Stimulated activated CD4-positive, alpha-beta T cell treated with anti-CD3 and anti-CD28 coated beads, TNF-alpha, amount 100 ng/mL, for 4 hours (primary cell): ENCODE data around the gene COBLL1.

ENCODE experiments used
- DNase-seq, 3 experiments: peaks; one replicate each; pipeline ENCODE4 v3.0.0-alpha.2; 2020; ENCODE audit warnings: low read depth in 3 of 3

Gene COBLL1

GRCh38 chr2:164818149-164819136 is 23.2 kb downstream of the COBLL1 start:
- no peak for DNase-seq

DNA sequence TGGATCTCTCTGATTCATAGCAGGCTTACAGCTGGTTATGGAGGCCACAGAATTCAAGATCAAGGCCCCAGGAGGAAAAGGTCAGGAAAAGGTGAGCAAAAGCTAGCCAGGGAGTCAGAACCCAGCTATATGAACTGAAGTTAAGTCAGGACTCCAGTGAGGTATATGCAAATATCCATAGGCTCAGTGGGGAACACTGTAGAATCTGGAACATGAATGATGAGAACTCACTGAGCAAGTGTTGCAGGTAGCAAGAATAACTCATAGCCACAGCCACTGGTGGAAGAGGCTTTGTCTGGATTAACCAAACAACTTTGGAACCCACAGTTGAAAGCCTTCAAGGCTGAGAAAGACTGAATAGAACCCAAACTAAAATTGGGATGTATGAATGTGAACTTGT is 24.7 kb downstream of the COBLL1 start:
- no peak for DNase-seq

DNA sequence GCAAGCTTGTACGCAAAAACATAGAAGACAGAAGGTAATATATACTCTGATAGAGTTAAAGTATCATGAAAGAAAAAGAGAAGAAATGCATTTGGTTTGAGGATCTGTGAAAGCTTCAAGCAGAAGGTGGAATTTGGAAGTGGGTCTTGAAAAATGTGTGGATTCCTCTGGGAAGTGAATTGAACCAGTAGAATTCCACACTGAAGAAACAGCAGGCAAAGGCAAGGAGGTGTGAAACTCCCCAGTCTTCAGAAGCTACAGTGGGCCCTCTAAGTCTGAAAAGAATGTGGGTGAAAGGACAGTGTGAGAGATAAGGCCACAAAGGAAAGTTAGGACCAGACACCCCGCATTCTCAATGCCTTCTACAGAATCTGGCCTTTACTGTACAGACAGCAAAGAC is 25.6 kb downstream of the COBLL1 start:
- no peak for DNase-seq

GRCh38 chr2:164815071-164815793 is 26.4 kb downstream of the COBLL1 start:
- no peak for DNase-seq

GRCh38 chr2:164813535-164813934 is 28.1 kb downstream of the COBLL1 start:
- no peak for DNase-seq

- DNase-seq: no peak
These were observed 29.2 kb downstream of the COBLL1 start for GRCh38 chr2:164812378-164812777.

- no peak for DNase-seq
These were observed 29.8 kb downstream of the COBLL1 start for GRCh38 chr2:164811819-164812218.

- no peak for DNase-seq
These were observed 30.8 kb downstream of the COBLL1 start for GRCh38 chr2:164810843-164811242.

DNA sequence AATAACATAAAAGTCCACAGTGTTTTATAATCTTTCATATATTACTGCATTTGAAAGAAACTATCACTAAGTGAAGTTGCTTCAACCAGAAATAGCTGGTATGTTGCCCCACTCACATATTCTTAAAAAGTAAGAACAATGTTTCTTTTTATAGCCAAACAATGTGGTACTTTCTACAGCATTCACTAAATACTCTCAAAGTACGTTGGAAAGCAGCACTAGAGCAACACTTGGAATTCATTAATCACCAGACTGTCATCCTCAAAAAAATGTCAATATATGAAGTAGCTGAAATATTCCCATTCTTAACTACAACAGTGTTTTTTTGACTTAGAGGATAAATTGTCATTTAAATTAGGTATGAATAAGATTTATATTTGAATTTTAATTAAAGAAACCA is 32.8 kb downstream of the COBLL1 start:
- DNase-seq: no peak

DNA sequence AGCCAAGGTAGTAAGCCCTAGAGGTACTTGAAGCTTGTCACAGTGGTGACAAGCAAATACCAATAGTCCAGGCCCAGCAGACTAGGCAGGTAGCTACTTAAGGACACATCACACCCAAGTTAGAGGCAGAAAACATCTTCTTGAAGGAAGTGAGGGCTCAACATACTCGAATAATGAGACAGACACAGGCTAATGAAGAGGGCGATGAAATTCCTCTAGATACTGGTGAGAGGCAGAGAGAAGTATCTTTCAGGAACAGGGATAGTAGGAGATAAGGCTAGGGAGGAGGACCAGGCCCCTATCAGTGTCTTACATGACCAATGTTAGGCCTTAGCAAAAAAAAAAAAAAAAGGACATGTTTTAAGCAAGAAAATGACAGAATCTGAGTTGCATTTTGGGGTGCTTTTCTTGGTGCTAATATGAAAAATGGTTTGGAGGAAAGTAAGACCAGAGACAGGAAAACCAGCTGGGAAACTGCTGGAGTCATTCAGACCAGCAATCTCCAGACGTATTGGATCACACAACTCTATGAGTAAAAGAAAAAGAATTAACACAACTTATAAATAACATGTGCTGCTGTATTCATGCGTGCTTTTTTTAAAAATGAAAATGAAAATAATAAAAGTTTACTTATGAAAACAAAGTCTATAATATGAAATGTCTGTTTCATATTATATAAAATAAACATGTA is 37.7 kb downstream of the COBLL1 start:
- no peak for DNase-seq

GRCh38 chr2:164802095-164802707 is 39.4 kb downstream of the COBLL1 start:
- no peak for DNase-seq

GRCh38 chr2:164800572-164800971 is 41.1 kb downstream of the COBLL1 start:
- DNase-seq: no peak

DNA sequence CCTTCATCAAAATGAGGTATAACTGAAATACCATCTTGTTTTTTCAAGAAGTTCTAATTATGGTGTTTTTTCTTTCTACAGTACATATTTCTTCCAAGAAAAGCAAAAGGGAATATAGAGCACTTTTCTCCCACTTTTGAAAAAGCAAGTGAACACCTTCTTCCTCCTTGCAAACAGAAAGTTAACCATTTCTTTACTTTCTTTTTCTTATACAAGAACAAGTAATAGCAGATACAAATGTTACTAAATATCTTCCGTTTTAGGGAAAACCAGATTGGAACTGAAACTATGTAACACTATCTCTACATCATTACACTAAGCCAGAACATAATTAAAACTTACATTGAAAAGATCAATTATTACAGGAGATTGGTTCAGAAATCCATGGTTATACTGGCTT is 44.0 kb downstream of the COBLL1 start:
- no peak for DNase-seq

- no peak for DNase-seq
These were observed 44.6 kb downstream of the COBLL1 start for GRCh38 chr2:164796999-164797398.

DNA sequence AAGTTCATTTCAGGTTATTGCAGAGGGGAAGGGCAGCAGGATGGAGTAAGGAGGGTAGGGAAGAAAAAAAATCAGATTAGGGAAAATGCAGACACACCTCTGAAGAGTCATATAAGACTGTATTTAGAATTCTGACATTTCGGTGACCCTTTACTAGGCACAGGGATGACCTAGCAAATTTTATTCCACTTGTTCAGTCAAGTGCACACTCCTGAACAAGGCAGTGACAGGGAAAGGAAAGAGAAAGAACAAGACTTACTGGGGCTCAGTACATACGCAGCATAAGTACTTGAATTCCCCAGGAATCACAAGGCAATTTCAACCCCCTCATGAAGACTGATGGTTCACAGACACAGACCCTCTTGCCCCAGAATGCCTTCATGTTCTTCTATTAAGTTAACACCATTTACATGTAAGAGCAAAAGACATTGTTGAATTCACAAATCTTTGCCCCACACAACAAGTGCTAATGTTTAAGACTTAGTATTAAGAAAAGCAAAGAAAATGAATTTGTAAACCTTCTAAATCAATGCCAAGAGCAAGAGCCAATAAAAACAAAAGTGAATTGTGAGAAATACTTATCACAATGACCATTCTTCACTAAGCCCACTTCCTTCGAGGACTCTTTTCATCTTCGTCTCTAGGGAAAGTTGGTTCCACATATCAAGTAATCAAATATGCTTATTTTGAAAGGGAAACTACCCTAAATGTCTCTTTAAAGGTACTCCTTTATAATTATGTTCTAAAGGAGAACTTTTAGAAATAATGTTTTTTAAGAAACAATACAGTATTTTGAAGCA is 47.0 kb downstream of the COBLL1 start:
- DNase-seq: no peak

DNA sequence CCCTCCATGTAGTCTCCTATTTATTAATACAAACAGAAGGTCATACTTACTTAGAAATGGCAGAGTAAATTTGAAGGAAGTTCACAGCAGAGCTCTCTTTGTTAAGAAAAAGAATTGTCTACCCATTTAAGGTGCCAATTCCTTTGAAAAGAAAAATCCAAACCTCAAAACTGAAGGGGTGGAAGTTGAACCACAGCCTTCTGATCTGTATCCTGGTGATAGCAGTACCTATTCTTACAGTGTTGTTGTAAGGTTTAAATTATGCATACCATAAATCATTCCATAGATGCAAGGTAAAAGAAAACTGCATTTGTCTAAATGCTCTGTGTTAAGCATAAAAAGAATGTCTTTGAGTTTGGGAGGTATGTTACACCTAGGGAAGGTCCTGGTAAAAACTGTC is 47.6 kb downstream of the COBLL1 start:
- no peak for DNase-seq

DNA sequence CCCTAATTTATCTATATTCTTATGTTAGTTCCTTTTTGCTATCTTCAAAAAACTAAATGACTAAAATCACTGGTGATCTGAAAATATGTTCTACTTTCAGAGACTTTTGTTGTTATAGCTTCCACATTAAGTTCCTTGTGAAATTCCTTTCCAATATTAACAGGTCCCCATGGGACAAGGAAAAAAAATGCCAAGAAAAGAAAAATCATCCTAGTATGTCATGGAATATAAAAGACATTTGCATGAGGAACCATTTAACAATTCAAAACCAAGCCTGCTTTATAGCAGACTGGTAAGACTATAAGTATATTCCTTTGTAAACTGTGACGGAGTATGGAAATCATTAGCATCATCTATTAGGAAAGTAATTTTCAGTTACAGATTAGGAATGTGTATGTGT is 48.1 kb downstream of the COBLL1 start:
- DNase-seq: no peak

- DNase-seq: no peak
These were observed 49.1 kb downstream of the COBLL1 start for GRCh38 chr2:164792316-164793170.

- no peak for DNase-seq
These were observed 51.7 kb downstream of the COBLL1 start for GRCh38 chr2:164789968-164790367.

DNA sequence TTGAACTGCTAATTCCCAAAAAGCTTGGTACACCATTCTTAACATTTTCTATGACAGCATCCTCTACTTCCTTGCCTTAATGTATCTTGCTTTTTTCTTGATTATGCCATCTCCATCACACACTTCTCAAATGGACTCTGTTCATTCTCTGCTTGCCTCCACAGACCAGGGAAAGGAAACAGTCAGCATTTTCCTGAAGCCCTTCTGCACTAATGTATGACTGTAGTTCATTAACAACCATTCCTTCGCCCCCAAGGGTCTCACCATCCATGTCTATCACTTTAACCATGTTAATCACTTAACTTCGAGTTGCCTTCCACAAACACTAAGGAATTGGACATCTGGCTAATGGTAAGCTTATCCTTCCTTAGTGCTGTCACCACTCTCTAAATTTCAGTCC is 54.8 kb downstream of the COBLL1 start:
- no peak for DNase-seq
